Colonic mucosa (tissue), 4 donors: ENCODE results near the gene ATXN7L2. TPM values are rescaled to one million over a fixed set of nuclear protein-coding genes. Genes with fewer than 3 reads are reported as not detected.

Experiments used
- DNase-seq: peaks from one replicate; pipeline ENCODE4 v3.0.0-alpha.2; 2020
- H3K27ac ChIP-seq: fragments of 200-600 bp; one replicate; pipeline ENCODE4 v1.8.0; 2021
- H3K27me3 ChIP-seq: fragments of 200-600 bp; one replicate; pipeline ENCODE4 v1.8.0; 2021
- H3K36me3 ChIP-seq: fragments of 200-600 bp; one replicate; pipeline ENCODE4 v1.8.0; 2021
- H3K4me1 ChIP-seq: fragments of 200-600 bp; one replicate; pipeline ENCODE4 v1.8.0; 2021; ENCODE audit warnings: mild to moderate bottlenecking
- H3K4me3 ChIP-seq: fragments of 200-600 bp; one replicate; pipeline ENCODE4 v1.8.0; 2021
- H3K9ac ChIP-seq, 2 donors: one replicate each; pipeline ENCODE4 v1.7.0; 2013; ENCODE audit warnings: control low read depth in 2 of 2, low read depth in 2 of 2, low read length in 2 of 2
- H3K9me3 ChIP-seq: fragments of 200-600 bp; one replicate; pipeline ENCODE4 v1.8.0; 2021
- intact Hi-C: fragments of 100-400 bp; cut with DNase I; formaldehyde crosslinking; loops from one replicate; pipeline ENCODE4 v1.14.1; 2022
- total RNA-seq, 2 donors: library from RNA; stranded (reverse); fragmentation: NEBNext Ultra II Directional in 1 of 2; extraction: Animal tissue kit (Norgen Biotek cat#: 25700) in 1 of 2; gene quantifications; one replicate each; pipeline ENCODE4 v1.2.1, GENCODE V29; 2021
- TF ChIP-seq, protein P1 (sequence below): fragments of 200-600 bp; IDR thresholded peaks from one replicate; pipeline ENCODE4 v1.8.0; 2022; ENCODE audit warnings: antibody characterized with exemption, mild to moderate bottlenecking
- donor health status: healthy.
- donor health status: DM: no; HTN: no; CAD: no.
- donor health status: DM: no; HTN: no; CAD: no.

ATXN7L2 gene
- total RNA-seq, 2 donors from 2014 or later, result 2.3 to 4.0 TPM

DNA sequence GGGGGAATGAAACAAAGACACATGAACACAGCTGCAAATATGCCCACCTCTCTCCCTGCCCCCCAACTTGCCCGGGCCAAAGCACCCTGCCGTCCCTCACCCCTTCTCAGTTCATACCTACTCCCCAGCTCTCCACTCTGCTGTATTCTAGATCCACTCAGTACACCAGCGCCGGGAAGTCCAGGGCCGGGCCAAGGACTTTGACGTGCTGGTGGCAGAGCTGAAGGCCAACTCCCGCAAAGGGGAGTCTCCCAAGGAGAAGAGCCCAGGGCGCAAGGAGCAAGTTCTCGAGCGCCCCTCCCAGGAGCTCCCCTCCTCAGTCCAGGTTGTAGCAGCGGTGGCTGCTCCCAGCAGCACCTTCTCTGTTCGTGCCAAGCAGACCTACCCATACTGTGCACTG is 5.0 kb downstream of the ATXN7L2 start:
- no peaks in the 10 kb centered on the region for H3K9me3 ChIP-seq
- H3K27me3 ChIP-seq, result no peaks in the 10 kb centered on the region
- intact Hi-C loops, result no loop called here
- no peak overlapping the region for H3K4me3 ChIP-seq
- H3K4me1 ChIP-seq, result peaks cover 11% of the 10 kb centered on the region
- no peak for DNase-seq
- H3K27ac ChIP-seq, result no peak overlapping the region
- no peaks in the 10 kb centered on the region for H3K36me3 ChIP-seq
- H3K9ac ChIP-seq, result no peak overlapping the region
- TF ChIP-seq, protein P1, sequence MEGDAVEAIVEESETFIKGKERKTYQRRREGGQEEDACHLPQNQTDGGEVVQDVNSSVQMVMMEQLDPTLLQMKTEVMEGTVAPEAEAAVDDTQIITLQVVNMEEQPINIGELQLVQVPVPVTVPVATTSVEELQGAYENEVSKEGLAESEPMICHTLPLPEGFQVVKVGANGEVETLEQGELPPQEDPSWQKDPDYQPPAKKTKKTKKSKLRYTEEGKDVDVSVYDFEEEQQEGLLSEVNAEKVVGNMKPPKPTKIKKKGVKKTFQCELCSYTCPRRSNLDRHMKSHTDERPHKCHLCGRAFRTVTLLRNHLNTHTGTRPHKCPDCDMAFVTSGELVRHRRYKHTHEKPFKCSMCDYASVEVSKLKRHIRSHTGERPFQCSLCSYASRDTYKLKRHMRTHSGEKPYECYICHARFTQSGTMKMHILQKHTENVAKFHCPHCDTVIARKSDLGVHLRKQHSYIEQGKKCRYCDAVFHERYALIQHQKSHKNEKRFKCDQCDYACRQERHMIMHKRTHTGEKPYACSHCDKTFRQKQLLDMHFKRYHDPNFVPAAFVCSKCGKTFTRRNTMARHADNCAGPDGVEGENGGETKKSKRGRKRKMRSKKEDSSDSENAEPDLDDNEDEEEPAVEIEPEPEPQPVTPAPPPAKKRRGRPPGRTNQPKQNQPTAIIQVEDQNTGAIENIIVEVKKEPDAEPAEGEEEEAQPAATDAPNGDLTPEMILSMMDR, result no peak

DNA sequence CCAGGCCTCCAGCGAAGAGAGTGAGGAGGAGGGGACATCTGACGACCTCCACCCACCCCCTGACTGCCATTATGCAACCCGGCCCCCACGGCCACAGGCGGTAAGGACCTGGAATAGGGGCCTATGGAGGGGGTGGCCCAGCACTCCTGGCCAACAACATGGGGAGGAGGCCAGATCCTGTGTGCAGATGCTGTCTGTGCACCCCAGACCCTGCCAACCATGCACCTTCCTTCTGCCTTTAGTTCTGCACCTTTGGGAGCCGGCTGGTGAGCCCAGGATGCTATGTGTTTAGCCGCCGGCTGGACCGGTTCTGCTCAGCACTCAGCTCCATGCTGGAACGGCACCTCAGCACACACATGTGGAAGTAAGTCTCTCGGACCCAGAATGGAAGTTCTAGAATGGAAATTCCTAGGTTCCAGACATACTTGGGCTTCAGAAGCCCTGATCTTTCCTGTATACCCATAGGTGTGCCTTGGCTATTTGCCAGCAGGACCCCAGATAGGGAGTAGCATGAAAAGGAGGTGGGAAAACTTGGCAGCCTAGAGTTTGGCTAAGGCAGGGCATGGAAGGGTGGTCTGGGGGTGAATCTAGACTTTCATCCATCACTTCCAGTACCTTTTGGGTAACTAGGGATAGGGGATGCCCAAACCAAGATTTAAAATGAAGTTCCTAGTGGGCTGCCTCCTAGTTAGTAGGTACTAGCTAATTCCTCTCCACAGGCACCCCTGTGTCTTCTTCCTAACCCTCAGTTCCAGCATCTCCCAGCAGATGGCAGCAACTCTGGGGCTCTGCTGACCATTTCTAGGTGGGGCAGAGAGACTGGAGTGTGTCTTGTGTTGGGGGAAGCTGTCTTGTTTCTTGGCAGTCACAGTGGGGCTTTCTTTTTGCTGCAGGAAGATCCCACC is 6.6 kb downstream of the ATXN7L2 start:
- intact Hi-C loops, result loop anchor here (2.0 kb wide), 1 partner anchor 43 kb away; no protein-coding TSS in a partner anchor
- Histone ChIP-seq H3K4me3 (no peak overlapping the region), H3K36me3 (no peaks in the 10 kb centered on the region), H3K9ac (no peak overlapping the region), H3K27me3 (no peaks in the 10 kb centered on the region), H3K27ac (no peak overlapping the region), H3K9me3 (no peaks in the 10 kb centered on the region), H3K4me1 (peaks cover 5% of the 10 kb centered on the region)
- TF ChIP-seq, protein P1, result peak; percentile 76
- DNase-seq, result peak; percentile 79

DNA sequence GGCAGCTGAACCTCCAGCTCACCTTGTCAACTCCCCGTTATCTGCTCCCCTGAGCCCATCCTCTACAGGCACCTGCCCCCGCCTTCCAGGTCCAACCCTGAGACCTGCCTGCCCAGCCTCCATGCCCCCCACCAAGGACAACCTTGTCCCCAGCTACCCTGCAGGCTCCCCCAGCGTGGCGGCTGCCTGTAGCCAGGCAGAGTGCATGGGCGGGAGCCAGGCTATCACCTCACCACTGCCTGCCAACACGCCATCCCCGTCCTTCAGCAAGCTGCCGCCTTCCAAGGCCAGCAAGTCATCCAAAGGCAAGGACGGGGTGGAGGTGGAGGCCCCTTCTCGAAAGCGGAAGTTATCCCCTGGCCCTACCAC is 7.2 kb downstream of the ATXN7L2 start:
- H3K9me3 ChIP-seq, result no peaks in the 10 kb centered on the region
- no peak for DNase-seq
- H3K36me3 ChIP-seq, result peaks cover 3% of the 10 kb centered on the region

DNA sequence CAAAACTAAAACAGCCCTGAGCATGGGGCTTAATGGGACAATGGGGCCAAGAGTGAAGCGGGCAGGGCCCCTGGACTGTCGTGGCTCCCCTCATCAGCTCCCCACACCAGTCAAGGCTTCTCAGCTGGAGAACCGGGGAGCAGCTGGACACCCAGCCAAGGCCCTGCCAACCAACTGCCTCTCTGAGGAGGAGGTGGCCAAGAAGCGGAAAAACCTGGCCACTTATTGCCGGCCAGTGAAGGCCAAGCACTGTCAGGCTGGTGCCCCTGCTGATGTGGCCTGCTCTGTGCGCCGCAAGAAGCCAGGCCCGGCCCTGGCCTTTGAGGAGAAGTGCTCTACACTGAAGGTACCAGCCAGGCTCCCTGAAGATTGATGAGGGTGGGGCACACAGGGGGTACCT is 7.7 kb downstream of the ATXN7L2 start:
- DNase-seq, result no peak
- intact Hi-C loops, result loop anchor here (2.0 kb wide), 1 partner anchor 41 kb away; no protein-coding TSS in a partner anchor

More for the DNA sequence above, 7.2 kb downstream of the ATXN7L2 start:
- peaks cover 5% of the 10 kb centered on the region for H3K4me1 ChIP-seq
- H3K9ac ChIP-seq, result no peak overlapping the region
- no peak overlapping the region for H3K27ac ChIP-seq
- H3K27me3 ChIP-seq, result no peaks in the 10 kb centered on the region
- TF ChIP-seq, protein P1, result no peak
- H3K4me3 ChIP-seq, result no peak overlapping the region
- intact Hi-C loops, result loop anchor here (2.0 kb wide), 1 partner anchor 42 kb away; no protein-coding TSS in a partner anchor

DNA sequence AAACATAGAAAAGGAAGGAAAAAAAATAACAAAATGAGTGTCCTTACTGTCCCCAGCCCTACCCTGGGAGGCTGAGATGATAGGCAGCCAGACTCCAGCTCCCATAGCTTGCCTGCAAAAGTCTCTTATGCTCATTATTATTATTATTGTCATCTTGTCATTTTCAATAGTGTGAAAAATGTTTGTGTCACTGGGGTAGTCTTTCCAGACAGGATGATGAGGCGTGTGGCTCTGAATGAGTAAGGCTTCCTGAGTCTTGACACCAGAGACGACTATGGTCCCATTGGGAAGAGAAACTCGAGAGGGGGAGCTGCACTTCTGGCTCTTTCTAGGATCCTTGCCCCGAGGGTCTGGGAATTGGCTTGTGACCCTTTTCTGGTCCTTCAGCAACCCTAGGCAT is 9.1 kb downstream of the ATXN7L2 start:
- TF ChIP-seq, protein P1, result no peak
- Histone ChIP-seq H3K9me3 (no peaks in the 10 kb centered on the region), H3K27ac (no peak overlapping the region), H3K4me3 (no peak overlapping the region), H3K9ac (no peak overlapping the region), H3K36me3 (peaks cover 5% of the 10 kb centered on the region), H3K4me1 (peaks cover 5% of the 10 kb centered on the region), H3K27me3 (no peaks in the 10 kb centered on the region)
- DNase-seq, result no peak
- intact Hi-C loops, result no loop called here

More for the DNA sequence above, 7.7 kb downstream of the ATXN7L2 start:
- Histone ChIP-seq H3K27ac (no peak overlapping the region), H3K36me3 (peaks cover 5% of the 10 kb centered on the region), H3K9ac (no peak overlapping the region), H3K4me1 (peaks cover 5% of the 10 kb centered on the region), H3K4me3 (no peak overlapping the region), H3K9me3 (no peaks in the 10 kb centered on the region), H3K27me3 (no peaks in the 10 kb centered on the region)
- TF ChIP-seq, protein P1, result no peak
